Mesendoderm (in vitro differentiated cells): ENCODE measurements around the gene ZNF317.

Experiments
- DNase-seq: peaks from one replicate; pipeline ENCODE4 v3.0.0; 2013
- H2AK5ac ChIP-seq: 2 replicates; pipeline ENCODE4 v1.6.1; 2013; ENCODE audit warnings: low read length, inconsistent platforms
- H2BK120ac ChIP-seq: 2 replicates; pipeline ENCODE4 v1.6.1; 2013; ENCODE audit warnings: low read depth, mild to moderate bottlenecking, low read length, moderate library complexity, mixed read lengths
- H2BK15ac ChIP-seq: replicated peaks from 2 replicates; pipeline ENCODE4 v1.6.1; 2013; ENCODE audit warnings: low read depth, mild to moderate bottlenecking, moderate library complexity
- H2BK5ac ChIP-seq: 2 replicates; pipeline ENCODE4 v1.6.1; 2013; ENCODE audit warnings: low read length, inconsistent platforms
- H3K18ac ChIP-seq: 2 replicates; pipeline ENCODE4 v1.6.1; 2013; ENCODE audit warnings: mild to moderate bottlenecking, low read length, mixed read lengths
- H3K23ac ChIP-seq: one replicate; pipeline ENCODE4 v1.6.1; 2013; ENCODE audit warnings: low read length
- H3K27ac ChIP-seq: 2 replicates; pipeline ENCODE4 v1.5.1; 2013; ENCODE audit warnings: low read depth, mild to moderate bottlenecking, inconsistent platforms, low read length, moderate library complexity
- H3K27me3 ChIP-seq: 2 replicates; pipeline ENCODE4 v1.6.1; 2013; ENCODE audit warnings: low read length, control low read depth, mild to moderate bottlenecking, inconsistent platforms; ENCODE audit not compliant: insufficient read depth, poor library complexity
- H3K36me3 ChIP-seq: 2 replicates; pipeline ENCODE4 v1.6.1; 2013; ENCODE audit warnings: low read length, inconsistent platforms; ENCODE audit not compliant: control insufficient read depth, insufficient read depth
- H3K4ac ChIP-seq: one replicate; pipeline ENCODE4 v1.6.1; 2013; ENCODE audit warnings: low read depth, mild to moderate bottlenecking, low read length, moderate library complexity
- H3K4me1 ChIP-seq: 2 replicates; pipeline ENCODE4 v1.6.1; 2013; ENCODE audit warnings: low read depth, low read length, inconsistent platforms; ENCODE audit not compliant: control insufficient read depth
- H3K4me2 ChIP-seq: 2 replicates; pipeline ENCODE4 v1.6.1; 2013; ENCODE audit warnings: low read length
- H3K4me3 ChIP-seq: 2 replicates; pipeline ENCODE4 v1.5.1; 2013; ENCODE audit warnings: mild to moderate bottlenecking, low read length
- H3K56ac ChIP-seq: one replicate; pipeline ENCODE4 v1.6.1; 2013; ENCODE audit warnings: low read length
- H3K79me1 ChIP-seq: 2 replicates; pipeline ENCODE4 v1.6.1; 2013; ENCODE audit warnings: low read length, inconsistent platforms
- H3K79me2 ChIP-seq: 2 replicates; pipeline ENCODE4 v1.6.1; 2013; ENCODE audit warnings: mild to moderate bottlenecking, low read length; ENCODE audit not compliant: control insufficient read depth, insufficient read depth
- H3K9ac ChIP-seq: 2 replicates; pipeline ENCODE4 v1.6.1; 2013; ENCODE audit warnings: low read length, inconsistent platforms
- H4K5ac ChIP-seq: one replicate; pipeline ENCODE4 v1.6.1; 2013; ENCODE audit warnings: low read length
- H4K8ac ChIP-seq: one replicate; pipeline ENCODE4 v1.6.1; 2013; ENCODE audit warnings: low read depth, mild to moderate bottlenecking, control low read depth, low read length, moderate library complexity
- WGBS: extraction: QIAGEN DNeasy Blood & Tissue Kit; methylation state at CpG from one replicate; pipeline ENCODE4 v1.1.7; 2013; ENCODE audit warnings: low lambda C conversion rate, missing lambda C conversion rate; ENCODE audit not compliant: insufficient coverage; ENCODE audit errors: extremely low coverage; 5-methylcytosine and 5-hydroxymethylcytosine counted together

ZNF317 gene

GRCh38 chr19:9156304-9156703 is 16.1 kb downstream of the ZNF317 start:
- no peak overlapping the region for H2BK120ac ChIP-seq
- H3K4me1 ChIP-seq = no peaks in the 10 kb centered on the region
- peaks cover 49% of the 10 kb centered on the region for H3K79me2 ChIP-seq
- no peak overlapping the region for H3K27ac ChIP-seq
- no peak overlapping the region for H2AK5ac ChIP-seq
- no peak overlapping the region for H3K4me2 ChIP-seq
- no peak overlapping the region for H4K8ac ChIP-seq
- no peaks in the 10 kb centered on the region for H3K27me3 ChIP-seq
- H4K5ac ChIP-seq = no peak overlapping the region
- peaks cover 25% of the 10 kb centered on the region for H3K79me1 ChIP-seq
- H2BK15ac ChIP-seq = no peak overlapping the region
- WGBS = no CpG with 5 or more reads among the region's 1 CpG
- H3K9ac ChIP-seq = no peak overlapping the region
- no peak overlapping the region for H3K56ac ChIP-seq
- H3K18ac ChIP-seq = no peak overlapping the region
- no peak overlapping the region for H3K4ac ChIP-seq
- H3K4me3 ChIP-seq = no peak overlapping the region
- no peak for DNase-seq
- no peak overlapping the region for H2BK5ac ChIP-seq
- H3K36me3 ChIP-seq = peaks cover 21% of the 10 kb centered on the region
- H3K23ac ChIP-seq = no peak overlapping the region

- Histone ChIP-seq H2BK15ac (no peak overlapping the region), H3K18ac (no peak overlapping the region), H3K27ac (no peak overlapping the region), H3K9ac (no peak overlapping the region), H3K56ac (no peak overlapping the region), H3K4me3 (no peak overlapping the region), H3K4ac (no peak overlapping the region), H2AK5ac (no peak overlapping the region), H3K36me3 (peaks cover 33% of the 10 kb centered on the region), H2BK120ac (no peak overlapping the region), H4K5ac (no peak overlapping the region), H3K23ac (no peak overlapping the region), H4K8ac (no peak overlapping the region), H3K4me1 (no peaks in the 10 kb centered on the region), H3K79me1 (peaks cover 18% of the 10 kb centered on the region), H3K27me3 (no peaks in the 10 kb centered on the region), H3K4me2 (no peak overlapping the region), H3K79me2 (peaks cover 21% of the 10 kb centered on the region), H2BK5ac (no peak overlapping the region)
- DNase-seq = no peak
- WGBS = no CpG with 5 or more reads among the region's 13 CpGs
Observed at GRCh38 chr19:9159891-9160290, 19.7 kb downstream of the ZNF317 start.

- Histone ChIP-seq H3K18ac (no peak overlapping the region), H3K27ac (no peak overlapping the region)
Observed at GRCh38 chr19:9161427-9161826, 21.2 kb downstream of the ZNF317 start.

GRCh38 chr19:9165261-9165660 is 25.1 kb downstream of the ZNF317 start:
- H3K18ac ChIP-seq = no peak overlapping the region
- H4K5ac ChIP-seq = no peak overlapping the region
- no peaks in the 10 kb centered on the region for H3K4me1 ChIP-seq
- no peak overlapping the region for H2AK5ac ChIP-seq
- no peak overlapping the region for H3K9ac ChIP-seq
- no peak overlapping the region for H3K56ac ChIP-seq
- H4K8ac ChIP-seq = no peak overlapping the region
- no CpG with 5 or more reads among the region's 3 CpGs for WGBS
- H3K27me3 ChIP-seq = no peaks in the 10 kb centered on the region
- H3K23ac ChIP-seq = no peak overlapping the region
- H3K4ac ChIP-seq = no peak overlapping the region
- no peak overlapping the region for H2BK120ac ChIP-seq
- H3K79me1 ChIP-seq = no peaks in the 10 kb centered on the region
- H3K4me2 ChIP-seq = no peak overlapping the region
- peaks cover 21% of the 10 kb centered on the region for H3K36me3 ChIP-seq
- no peak overlapping the region for H2BK15ac ChIP-seq
- H2BK5ac ChIP-seq = no peak overlapping the region
- H3K27ac ChIP-seq = no peak overlapping the region
- H3K79me2 ChIP-seq = no peaks in the 10 kb centered on the region
- no peak overlapping the region for H3K4me3 ChIP-seq
- no peak for DNase-seq

More at GRCh38 chr19:9161427-9161826, 21.2 kb downstream of the ZNF317 start:
- Histone ChIP-seq H2AK5ac (no peak overlapping the region), H2BK15ac (no peak overlapping the region), H3K56ac (no peak overlapping the region), H2BK5ac (no peak overlapping the region), H3K36me3 (peaks cover 33% of the 10 kb centered on the region), H3K4me3 (no peak overlapping the region), H3K79me2 (peaks cover 8% of the 10 kb centered on the region), H2BK120ac (no peak overlapping the region), H3K79me1 (peaks cover 12% of the 10 kb centered on the region), H4K5ac (no peak overlapping the region), H3K23ac (no peak overlapping the region), H3K4me1 (no peaks in the 10 kb centered on the region), H4K8ac (no peak overlapping the region), H3K4me2 (no peak overlapping the region), H3K9ac (no peak overlapping the region), H3K4ac (no peak overlapping the region), H3K27me3 (no peaks in the 10 kb centered on the region)
- no peak for DNase-seq
- WGBS = no CpG with 5 or more reads among the region's 12 CpGs

- Histone ChIP-seq H3K18ac (no peak overlapping the region), H3K4me3 (no peak overlapping the region)
Observed at GRCh38 chr19:9166846-9167245, 26.6 kb downstream of the ZNF317 start.

GRCh38 chr19:9171393-9171991 is 31.3 kb downstream of the ZNF317 start:
- Histone ChIP-seq H2BK5ac (no peak overlapping the region), H3K27me3 (no peaks in the 10 kb centered on the region), H3K79me1 (no peaks in the 10 kb centered on the region), H3K23ac (no peak overlapping the region), H3K9ac (no peak overlapping the region), H2BK120ac (no peak overlapping the region), H2BK15ac (no peak overlapping the region), H3K4me2 (no peak overlapping the region), H3K79me2 (no peaks in the 10 kb centered on the region), H4K8ac (no peak overlapping the region), H3K4me1 (no peaks in the 10 kb centered on the region), H3K18ac (no peak overlapping the region), H3K27ac (no peak overlapping the region), H3K56ac (no peak overlapping the region), H3K36me3 (no peaks in the 10 kb centered on the region), H2AK5ac (no peak overlapping the region), H4K5ac (no peak overlapping the region), H3K4me3 (no peak overlapping the region), H3K4ac (no peak overlapping the region)
- no peak for DNase-seq
- WGBS = no CpG with 5 or more reads among the region's 6 CpGs

More at GRCh38 chr19:9166846-9167245, 26.6 kb downstream of the ZNF317 start:
- Histone ChIP-seq H2BK5ac (no peak overlapping the region), H3K23ac (no peak overlapping the region), H2BK120ac (no peak overlapping the region), H3K56ac (no peak overlapping the region), H3K9ac (no peak overlapping the region), H4K8ac (no peak overlapping the region), H3K79me1 (no peaks in the 10 kb centered on the region), H3K4me2 (no peak overlapping the region), H3K36me3 (peaks cover 6% of the 10 kb centered on the region), H3K27ac (no peak overlapping the region), H3K27me3 (no peaks in the 10 kb centered on the region), H2AK5ac (no peak overlapping the region), H3K4ac (no peak overlapping the region), H3K4me1 (no peaks in the 10 kb centered on the region), H2BK15ac (no peak overlapping the region), H3K79me2 (no peaks in the 10 kb centered on the region), H4K5ac (no peak overlapping the region)
- whole genome bisulfite sequencing = no CpG with 5 or more reads among the region's 4 CpGs
- no peak for DNase-seq
